Body of pancreas (tissue), 4 donors: ENCODE measurements around the gene PLAAT2. TPM values are rescaled to one million over a fixed set of nuclear protein-coding genes. Genes with fewer than 3 reads are reported as not detected.
"Not testable (repeated sequence)": the region's sequence is repeated elsewhere in the genome, so short reads cannot be mapped to it uniquely, and the experiment has no call there.

Experiments
- ATAC-seq: fragments of 150-250 bp; one replicate; pipeline ENCODE4 v1.9.1; 2016
- DNase-seq, 4 donors: peaks; one replicate each; pipeline ENCODE4 v3.0.0-alpha.2; 2019
- H3K27ac ChIP-seq, 4 donors: fragments of 200-600 bp; sonication (generic); 1 replicate in 3 of 4; 2 replicates in 1 of 4; pipeline versions ENCODE4 v1.5.1 to v1.6.1; 2016 to 2019; ENCODE audit warnings: mild to moderate bottlenecking in 1 of 4, mixed read lengths in 1 of 4, moderate library complexity in 1 of 4
- H3K27me3 ChIP-seq, 2 donors: fragments of 200-600 bp; sonication (generic); one replicate each; pipeline ENCODE4 v1.6.0; 2016; ENCODE audit warnings: mild to moderate bottlenecking in 1 of 2
- H3K36me3 ChIP-seq, 2 donors: fragments of 200-600 bp; sonication (generic); replicated peaks in 1 of 2; 2 replicates each; pipeline ENCODE4 v1.5.1; 2016; ENCODE audit warnings: low read depth in 2 of 2; ENCODE audit not compliant: insufficient read depth in 1 of 2
- H3K4me1 ChIP-seq: fragments of 200-600 bp; sonication (generic); one replicate; pipeline ENCODE4 v1.6.0; 2016
- H3K4me3 ChIP-seq, 2 donors: fragments of 200-600 bp; sonication (generic); 1 replicate in 1 of 2; 2 replicates in 1 of 2; pipeline ENCODE4 v1.5.1; 2016 to 2019
- H3K9me3 ChIP-seq, 3 donors: fragments of 200-600 bp; sonication (generic); 1 replicate in 2 of 3; 2 replicates in 1 of 3; pipeline ENCODE4 v1.5.1; 2016
- POLR2A ChIP-seq, 3 donors: fragments of 450-650 bp; IDR thresholded peaks; one replicate each; pipeline ENCODE4 v1.6.1; 2016; ENCODE audit warnings: antibody characterized with exemption in 3 of 3, mild to moderate bottlenecking in 2 of 3
- WGBS, 2 donors: methylation state at CpG; one replicate each; pipeline ENCODE4 v1.1.5; 2017; 5-methylcytosine and 5-hydroxymethylcytosine counted together
- intact Hi-C: fragments of 100-400 bp; cut with DNase I; formaldehyde crosslinking; loops from one replicate; pipeline ENCODE4 v1.15.1; 2023
- total RNA-seq, 2 donors: library from RNA; depleted of rRNA; stranded (reverse); fragments of >200 nt; gene quantifications; one replicate each; pipeline ENCODE4 v1.1.0, GENCODE V29; 2016
- TF ChIP-seq, protein P1 (sequence below), 7 experiments: fragments of 450-650 bp in 4 of 7; fragments of 200-600 bp in 3 of 7; sonication (generic) in 3 of 7; IDR thresholded peaks; one replicate each; pipeline ENCODE4 v1.5.1; 2016 to 2019; ENCODE audit warnings: antibody characterized with exemption in 7 of 7

PLAAT2 gene
- total RNA-seq, 2 donors from 2014 or later, result not detected

DNA sequence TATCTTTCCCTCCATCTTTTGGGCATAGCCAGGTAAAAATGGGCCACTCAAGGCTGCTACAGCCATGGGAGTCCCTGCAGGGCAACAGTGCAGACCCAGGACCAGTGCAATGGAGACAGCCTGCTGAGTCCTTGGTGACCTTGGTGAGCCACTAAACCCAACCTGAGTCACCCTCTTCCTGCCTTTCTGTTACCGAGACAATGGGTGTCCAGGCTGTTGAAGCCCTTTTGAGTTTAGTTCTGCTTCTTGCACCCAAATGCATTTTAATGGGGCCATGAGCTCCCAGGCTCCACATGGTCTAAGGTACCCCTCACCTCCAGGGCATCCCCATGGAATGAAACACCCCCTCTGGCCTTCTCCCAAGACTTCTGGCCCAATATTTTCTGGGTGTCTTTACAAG is 27.4 kb downstream of the PLAAT2 start:
- Histone ChIP-seq H3K4me1 (peaks cover 25% of the 10 kb centered on the region), H3K36me3 (no peaks in the 10 kb centered on the region), H3K9me3 (no peaks in the 10 kb centered on the region), H3K27me3 (no peaks in the 10 kb centered on the region), H3K27ac (no peak overlapping the region), H3K4me3 (no peak overlapping the region)
- DNase-seq (no peak), ATAC-seq (no peak)
- TF ChIP-seq, protein P1, sequence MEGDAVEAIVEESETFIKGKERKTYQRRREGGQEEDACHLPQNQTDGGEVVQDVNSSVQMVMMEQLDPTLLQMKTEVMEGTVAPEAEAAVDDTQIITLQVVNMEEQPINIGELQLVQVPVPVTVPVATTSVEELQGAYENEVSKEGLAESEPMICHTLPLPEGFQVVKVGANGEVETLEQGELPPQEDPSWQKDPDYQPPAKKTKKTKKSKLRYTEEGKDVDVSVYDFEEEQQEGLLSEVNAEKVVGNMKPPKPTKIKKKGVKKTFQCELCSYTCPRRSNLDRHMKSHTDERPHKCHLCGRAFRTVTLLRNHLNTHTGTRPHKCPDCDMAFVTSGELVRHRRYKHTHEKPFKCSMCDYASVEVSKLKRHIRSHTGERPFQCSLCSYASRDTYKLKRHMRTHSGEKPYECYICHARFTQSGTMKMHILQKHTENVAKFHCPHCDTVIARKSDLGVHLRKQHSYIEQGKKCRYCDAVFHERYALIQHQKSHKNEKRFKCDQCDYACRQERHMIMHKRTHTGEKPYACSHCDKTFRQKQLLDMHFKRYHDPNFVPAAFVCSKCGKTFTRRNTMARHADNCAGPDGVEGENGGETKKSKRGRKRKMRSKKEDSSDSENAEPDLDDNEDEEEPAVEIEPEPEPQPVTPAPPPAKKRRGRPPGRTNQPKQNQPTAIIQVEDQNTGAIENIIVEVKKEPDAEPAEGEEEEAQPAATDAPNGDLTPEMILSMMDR (IDR thresholded peaks at IDR 0.05), result no peak
- TF ChIP-seq POLR2A (IDR thresholded peaks at IDR 0.05), result no peak
- 72 to 90% methylated on average over 1 of the region's 1 CpG for WGBS, 2 donors
- intact Hi-C loops, result no loop called here

DNA sequence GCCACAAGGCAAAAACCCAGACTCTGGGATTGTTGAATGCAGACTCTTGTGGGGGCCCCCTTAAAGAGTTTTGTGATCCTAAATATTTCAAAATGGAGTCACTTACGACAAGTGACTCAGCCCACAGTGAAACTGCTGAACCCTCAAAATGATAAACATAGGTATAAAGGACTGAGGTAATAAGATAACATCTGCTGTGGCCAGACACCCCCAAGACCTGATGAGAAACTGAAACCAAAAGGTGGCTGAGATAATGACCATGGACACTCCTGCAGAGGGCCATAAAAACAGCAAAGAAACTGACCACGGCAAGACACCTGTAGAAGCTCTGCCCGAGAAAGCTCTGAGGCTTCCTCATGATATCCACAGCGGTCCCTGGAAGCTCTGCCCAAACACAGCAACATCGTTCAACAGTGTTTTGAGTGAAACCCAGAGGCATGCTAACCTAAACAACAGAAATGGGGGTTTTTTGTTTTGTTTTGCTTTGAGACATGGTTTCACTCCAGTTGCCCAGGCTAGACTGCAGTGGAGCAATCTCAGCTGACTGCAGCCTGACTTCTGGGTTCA is 28.2 kb downstream of the PLAAT2 start:
- TF ChIP-seq POLR2A (IDR thresholded peaks at IDR 0.05), result no peak
- TF ChIP-seq, protein P1 (IDR thresholded peaks at IDR 0.05), result no peak
- no peak overlapping the region for H3K27ac ChIP-seq
- intact Hi-C loops, result no loop called here
- H3K4me1 ChIP-seq, result peaks cover 25% of the 10 kb centered on the region
- 85 to 94% methylated on average over 5 of the region's 5 CpGs for WGBS, 2 donors
- H3K4me3 ChIP-seq, result no peak overlapping the region
- ATAC-seq, result no peak
- H3K9me3 ChIP-seq, result no peaks in the 10 kb centered on the region
- H3K36me3 ChIP-seq, result no peaks in the 10 kb centered on the region
- no peaks in the 10 kb centered on the region for H3K27me3 ChIP-seq
- no peak for DNase-seq

DNA sequence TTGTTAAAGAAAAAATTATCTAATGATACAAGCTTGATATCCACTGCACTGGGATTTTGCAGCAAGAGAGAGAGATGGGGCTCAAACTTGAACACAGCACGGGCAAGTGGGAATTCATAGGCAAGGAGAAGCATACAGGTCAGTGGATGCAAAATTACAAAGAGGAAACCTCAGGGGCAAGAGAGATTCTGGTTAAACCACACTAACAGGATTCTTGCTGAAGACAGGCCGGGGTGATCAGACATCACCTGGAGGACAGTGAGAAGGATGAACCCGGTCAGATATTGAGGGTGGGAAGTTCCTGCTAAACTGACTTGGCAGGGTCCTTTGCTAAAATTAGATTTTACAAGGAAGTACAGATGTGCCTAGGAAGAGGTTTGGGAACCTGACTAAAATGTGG is 29.1 kb downstream of the PLAAT2 start:
- TF ChIP-seq, protein P1 (IDR thresholded peaks at IDR 0.05), result no peak
- no peak for TF ChIP-seq POLR2A (IDR thresholded peaks at IDR 0.05)
- intact Hi-C loops, result no loop called here
- Histone ChIP-seq H3K4me1 (peaks cover 25% of the 10 kb centered on the region), H3K9me3 (no peaks in the 10 kb centered on the region), H3K36me3 (no peaks in the 10 kb centered on the region), H3K4me3 (no peak overlapping the region), H3K27me3 (no peaks in the 10 kb centered on the region), H3K27ac (no peak overlapping the region)
- DNase-seq (no peak), ATAC-seq (no peak)
- 77 to 89% methylated on average over 3 of the region's 3 CpGs for WGBS, 2 donors

DNA sequence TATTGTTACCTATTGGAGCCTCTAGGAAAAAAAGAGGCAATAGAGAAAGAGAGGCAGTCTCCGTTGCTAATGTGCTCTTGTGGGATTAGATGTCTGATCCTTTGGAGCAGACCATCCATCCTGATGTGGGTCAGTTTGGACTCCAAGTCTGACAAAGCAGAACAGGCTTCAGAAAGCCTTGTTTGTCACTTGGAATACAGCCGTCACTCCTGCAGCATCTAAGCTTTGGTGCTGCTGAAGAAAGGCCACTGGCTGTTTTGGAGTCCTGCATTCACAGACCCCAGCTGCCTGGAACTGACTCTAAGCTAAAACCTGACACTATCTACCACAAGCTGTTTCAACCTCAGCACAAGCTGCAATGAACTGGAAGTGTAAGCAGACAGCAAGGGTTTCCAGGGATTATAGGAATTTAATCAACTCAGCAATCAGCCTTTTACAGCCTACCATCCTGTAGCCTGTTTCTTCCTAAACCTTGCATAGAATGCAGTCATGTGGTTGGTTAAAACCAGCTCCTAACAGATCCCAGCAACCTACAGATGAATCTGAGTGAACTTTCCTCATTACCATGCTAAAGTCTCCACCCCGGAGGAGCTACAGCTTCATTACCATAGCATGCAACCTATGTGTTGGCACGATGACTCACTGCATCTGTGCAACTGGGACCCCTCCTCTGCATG is 30.2 kb downstream of the PLAAT2 start:
- H3K9me3 ChIP-seq, result no peaks in the 10 kb centered on the region
- 70 to 78% methylated on average over 3 to 4 of the region's 4 CpGs for WGBS, 2 donors
- peaks cover 18% of the 10 kb centered on the region for H3K4me1 ChIP-seq
- no peak overlapping the region for H3K27ac ChIP-seq
- TF ChIP-seq POLR2A (IDR thresholded peaks at IDR 0.05), result no peak
- TF ChIP-seq, protein P1 (IDR thresholded peaks at IDR 0.05), result no peak
- no peaks in the 10 kb centered on the region for H3K36me3 ChIP-seq
- no peak for ATAC-seq
- H3K27me3 ChIP-seq, result no peaks in the 10 kb centered on the region
- no peak overlapping the region for H3K4me3 ChIP-seq
- intact Hi-C loops, result no loop called here
- DNase-seq, result no peak

DNA sequence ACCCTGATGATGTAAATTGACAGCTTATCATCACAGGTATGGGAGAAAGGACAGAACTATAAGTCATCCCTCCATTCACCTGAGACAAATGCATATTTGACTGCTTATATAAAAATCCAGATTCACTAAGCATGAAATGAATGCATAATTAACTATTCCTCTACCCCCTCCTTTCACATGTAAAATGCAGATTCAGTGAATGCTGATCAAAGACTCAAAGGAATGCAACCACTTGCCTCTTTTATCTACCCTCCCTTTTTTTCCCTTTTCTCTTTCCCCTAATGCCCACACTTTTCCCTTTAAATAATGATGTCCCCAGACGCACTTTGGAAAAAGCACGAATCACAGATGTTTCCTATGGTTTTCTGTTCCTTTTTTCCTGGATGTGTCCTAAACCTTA is 31.1 kb downstream of the PLAAT2 start:
- no peaks in the 10 kb centered on the region for H3K9me3 ChIP-seq
- no peak overlapping the region for H3K27ac ChIP-seq

DNA sequence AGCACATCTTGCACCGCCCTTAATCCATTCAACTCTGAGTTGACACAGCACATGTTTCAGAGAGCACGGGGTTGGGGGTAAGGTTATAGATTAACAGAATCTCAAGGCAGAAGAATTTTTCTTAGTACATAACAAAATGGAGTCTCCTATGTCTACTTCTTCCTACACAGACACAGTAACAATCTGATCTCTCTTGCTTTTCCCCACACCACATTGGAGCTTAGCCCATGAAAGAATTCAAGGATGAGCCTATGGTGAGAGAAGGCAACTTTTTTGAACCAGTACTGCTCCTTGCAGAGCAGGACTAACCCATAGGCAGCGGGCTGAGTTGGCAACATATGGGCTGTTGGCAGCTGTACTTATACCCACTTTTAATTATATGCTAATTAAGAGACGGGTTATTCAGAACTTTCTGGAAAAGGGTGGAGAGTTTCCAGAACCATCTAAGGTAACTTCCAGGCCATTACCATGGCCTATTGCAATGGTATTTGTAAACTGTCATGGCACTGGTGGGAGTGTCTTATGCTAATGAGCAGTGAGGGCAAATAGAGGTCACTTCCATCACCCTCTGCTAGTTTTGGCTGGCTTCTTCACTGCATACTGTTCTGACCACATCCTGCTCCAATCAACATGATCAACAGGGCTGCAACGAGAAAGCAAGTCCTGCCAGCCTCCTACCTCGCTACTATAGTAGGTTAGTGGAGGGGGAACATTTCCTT is 31.9 kb downstream of the PLAAT2 start:
- H3K9me3 ChIP-seq, H3K36me3 ChIP-seq, intact Hi-C loops, H3K27me3 ChIP-seq, H3K4me1 ChIP-seq, H3K4me3 ChIP-seq, H3K27ac ChIP-seq: not testable (repeated sequence)
- DNase-seq, result peak in 1 of 4 donors; percentile 36
- 56 to 73% methylated on average over 5 of the region's 6 CpGs for WGBS, 2 donors
- ATAC-seq, result peak; percentile 52

More for the DNA sequence above, 31.1 kb downstream of the PLAAT2 start:
- H3K36me3 ChIP-seq, result no peaks in the 10 kb centered on the region
- intact Hi-C loops, result no loop called here
- WGBS, 2 donors, result 72 to 81% methylated on average over 2 of the region's 2 CpGs
- peaks cover 10% of the 10 kb centered on the region for H3K4me1 ChIP-seq
- DNase-seq, result no peak
- no peaks in the 10 kb centered on the region for H3K27me3 ChIP-seq
- TF ChIP-seq, protein P1 (IDR thresholded peaks at IDR 0.05), result no peak
- no peak for TF ChIP-seq POLR2A (IDR thresholded peaks at IDR 0.05)
- no peak for ATAC-seq
- H3K4me3 ChIP-seq, result no peak overlapping the region
